Cardiac muscle cell (in vitro differentiated cells and primary cell): ENCODE results near the gene ABCA7. TPM values are rescaled to one million over a fixed set of nuclear protein-coding genes. Genes with fewer than 3 reads are reported as not detected.
A peak's percentile ranks its signal among the peaks of the same experiment; 100 is the strongest.

ENCODE experiments used
- DNase-seq, 2 donors: peaks; one replicate each; pipeline versions ENCODE4 v3.0.0 to v3.0.0-alpha.2; 2010 to 2017; ENCODE audit warnings: low read depth in 1 of 2, low spot score in 1 of 2
- H3K27ac ChIP-seq: fragments of 200-600 bp; sonication (generic); 2 replicates; pipeline ENCODE4 v1.5.1; 2016
- H3K27me3 ChIP-seq: fragments of 200-600 bp; sonication (generic); 2 replicates; pipeline ENCODE4 v1.6.0; 2016; ENCODE audit warnings: control low read depth
- H3K36me3 ChIP-seq: fragments of 200-600 bp; sonication (generic); 2 replicates; pipeline ENCODE4 v1.5.1; 2016; ENCODE audit warnings: control low read depth
- H3K4me1 ChIP-seq: fragments of 200-600 bp; sonication (generic); 2 replicates; pipeline ENCODE4 v1.8.1; 2017; ENCODE audit warnings: low read depth, mild to moderate bottlenecking, mixed run types
- H3K4me3 ChIP-seq: fragments of 200-600 bp; sonication (generic); 2 replicates; pipeline ENCODE4 v1.5.1; 2016; ENCODE audit warnings: mild to moderate bottlenecking
- H3K9me3 ChIP-seq: fragments of 200-600 bp; sonication (generic); 2 replicates; pipeline ENCODE4 v1.5.1; 2017; ENCODE audit warnings: low read depth, mild to moderate bottlenecking, control low read depth
- CTCF ChIP-seq: IDR thresholded peaks from 2 replicates; pipeline ENCODE4 v1.5.1; 2012; ENCODE audit warnings: low read depth, mild to moderate bottlenecking, low read length
- polyA plus RNA-seq: library from polyadenylated mRNA; unstranded; fragments of >200 nt; fragmentation: Nextera tagmentation; extraction: Ambion mirVana; gene quantifications from 2 replicates; pipeline ENCODE4 v1.2.1, GENCODE V29; 2016
- total RNA-seq: library from RNA; depleted of rRNA; stranded (reverse); fragments of >200 nt; gene quantifications from 2 replicates; pipeline ENCODE4 v1.2.3, GENCODE V29; 2016

ABCA7 gene
- total and polyA plus RNA-seq, 2 experiments from 2014 or later = 44.0 to 60.4 TPM

- Histone ChIP-seq H3K27ac (peak overlapping the region; percentile 100), H3K4me3 (peak overlapping the region; percentile 99), H3K27me3 (no peaks in the 10 kb centered on the region), H3K4me1 (no peaks in the 10 kb centered on the region), H3K9me3 (no peaks in the 10 kb centered on the region), H3K36me3 (peaks cover 6% of the 10 kb centered on the region)
- DNase-seq = peak in 1 of 2 donors; percentile 54
- TF ChIP-seq CTCF = no peak
Measured at GRCh38 chr19:1026783-1027649, 12.9 kb upstream of the ABCA7 start.

GRCh38 chr19:1027650-1028061 is 12.3 kb upstream of the ABCA7 start:
- Histone ChIP-seq H3K27me3 (no peaks in the 10 kb centered on the region), H3K36me3 (peaks cover 12% of the 10 kb centered on the region), H3K9me3 (no peaks in the 10 kb centered on the region), H3K27ac (peak overlapping the region; percentile 100), H3K4me3 (peak overlapping the region; percentile 99), H3K4me1 (no peaks in the 10 kb centered on the region)
- DNase-seq = no peak
- no peak for TF ChIP-seq CTCF

- no peaks in the 10 kb centered on the region for H3K9me3 ChIP-seq
- no peaks in the 10 kb centered on the region for H3K27me3 ChIP-seq
- peaks cover 19% of the 10 kb centered on the region for H3K36me3 ChIP-seq
- peak; percentile 86 to 98 for DNase-seq
- no peak for TF ChIP-seq CTCF
- H3K4me1 ChIP-seq = no peaks in the 10 kb centered on the region
- H3K4me3 ChIP-seq = peak overlapping the region; percentile 99
- peak overlapping the region; percentile 100 for H3K27ac ChIP-seq
Measured at GRCh38 chr19:1028062-1028926, 11.6 kb upstream of the ABCA7 start.

GRCh38 chr19:1032264-1032867 is 7.5 kb upstream of the ABCA7 start:
- H3K36me3 ChIP-seq = peaks cover 37% of the 10 kb centered on the region
- no peak overlapping the region for H3K4me3 ChIP-seq
- no peak for TF ChIP-seq CTCF
- H3K27me3 ChIP-seq = no peaks in the 10 kb centered on the region
- no peaks in the 10 kb centered on the region for H3K4me1 ChIP-seq
- H3K9me3 ChIP-seq = no peaks in the 10 kb centered on the region
- DNase-seq = no peak
- no peak overlapping the region for H3K27ac ChIP-seq

GRCh38 chr19:1035998-1036621 is 3.8 kb upstream of the ABCA7 start:
- no peak for TF ChIP-seq CTCF
- Histone ChIP-seq H3K27ac (no peak overlapping the region), H3K36me3 (peaks cover 36% of the 10 kb centered on the region), H3K4me3 (no peak overlapping the region), H3K9me3 (no peaks in the 10 kb centered on the region), H3K4me1 (peaks cover 5% of the 10 kb centered on the region), H3K27me3 (no peaks in the 10 kb centered on the region)
- DNase-seq = no peak
